ENCODE data around the gene GPR119.

Gene GPR119

GRCh38 chrX:130336531-130336930, 48.9 kb downstream of the GPR119 start:
- no peak overlapping the region for H3K4me3 Mint-ChIP-seq
- H3K27me3 Mint-ChIP-seq (ENCODE audit: low read depth, poor library complexity), result peaks cover 7% of the 10 kb centered on the region
- peaks cover 19% of the 10 kb centered on the region for H3K4me1 Mint-ChIP-seq
- H3K27ac Mint-ChIP-seq, result no peak overlapping the region
- DNase-seq, result no peak
- peaks cover 12% of the 10 kb centered on the region for H3K9me3 Mint-ChIP-seq
- TF ChIP-seq CTCF (IDR thresholded peaks at IDR 0.05), result no peak
- no peaks in the 10 kb centered on the region for H3K36me3 Mint-ChIP-seq (ENCODE audit: low read depth)

Data from nephron progenitor cell (in vitro differentiated cells).